Measurements from ENCODE around the gene SLFN13. TPM values are rescaled to one million over a fixed set of nuclear protein-coding genes. Genes with fewer than 3 reads are reported as not detected.

SLFN13 gene
- 10 to 100 TPM; 39.9 to 41.8 TPM for total RNA-seq

GRCh38 chr17:35448214-35448898 is at the start of gene SLFN13:
TSS of gene SLFN13 (minus strand) at chr17:35448766. CDS start at chr17:35445680, 3,086 bp downstream.
- intact Hi-C loops (cut with micrococcal nuclease) = loop anchor here (5.0 kb wide), 1 partner anchor 84 kb away; no protein-coding TSS in a partner anchor
- H3K36me3 Mint-ChIP-seq (ENCODE audit: low read depth) = peaks cover 4% of the 10 kb centered on the region
- peak; percentile 99 for DNase-seq

DNA sequence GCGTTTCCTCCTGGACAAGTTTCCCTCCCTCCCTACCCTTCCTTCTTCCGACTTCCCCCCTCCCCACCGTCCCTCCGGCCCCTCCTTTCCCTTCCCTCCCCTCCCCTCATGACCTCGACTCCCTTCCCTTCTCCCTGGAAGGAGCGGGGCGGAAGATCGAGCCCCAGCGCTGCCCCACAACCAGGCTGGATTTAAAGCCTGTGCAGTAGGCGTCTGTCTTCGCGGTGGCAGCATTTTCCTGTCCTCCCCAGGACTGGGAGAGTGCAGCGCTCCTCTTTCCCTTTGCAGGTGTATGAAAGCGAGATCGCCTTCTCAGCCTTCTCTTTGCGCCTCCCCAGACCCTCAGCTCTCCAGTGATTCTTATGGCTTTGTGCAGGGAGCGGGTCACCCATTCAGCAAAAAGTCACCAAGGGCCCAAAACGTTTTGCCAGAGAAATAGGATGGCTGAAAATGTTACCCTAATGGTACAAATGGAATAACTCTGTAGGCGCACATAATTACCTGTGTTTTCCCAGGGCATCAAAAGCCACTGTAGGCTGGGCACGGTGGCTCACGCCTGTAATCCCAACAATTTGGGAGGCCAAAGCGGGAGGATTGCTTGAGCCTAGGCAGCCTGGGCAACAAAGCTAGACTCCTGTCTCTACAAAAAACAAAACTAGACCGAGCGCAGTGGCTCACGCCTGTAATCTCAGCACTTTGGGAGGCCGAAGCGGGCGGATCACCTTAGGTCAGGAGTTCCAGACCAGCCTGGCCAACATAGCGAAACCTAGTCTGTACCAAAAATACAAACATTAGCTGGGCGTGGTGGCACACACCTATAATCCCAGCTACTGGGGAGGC is 48.1 kb upstream of the SLFN13 start:
- TF ChIP-seq, protein P1, sequence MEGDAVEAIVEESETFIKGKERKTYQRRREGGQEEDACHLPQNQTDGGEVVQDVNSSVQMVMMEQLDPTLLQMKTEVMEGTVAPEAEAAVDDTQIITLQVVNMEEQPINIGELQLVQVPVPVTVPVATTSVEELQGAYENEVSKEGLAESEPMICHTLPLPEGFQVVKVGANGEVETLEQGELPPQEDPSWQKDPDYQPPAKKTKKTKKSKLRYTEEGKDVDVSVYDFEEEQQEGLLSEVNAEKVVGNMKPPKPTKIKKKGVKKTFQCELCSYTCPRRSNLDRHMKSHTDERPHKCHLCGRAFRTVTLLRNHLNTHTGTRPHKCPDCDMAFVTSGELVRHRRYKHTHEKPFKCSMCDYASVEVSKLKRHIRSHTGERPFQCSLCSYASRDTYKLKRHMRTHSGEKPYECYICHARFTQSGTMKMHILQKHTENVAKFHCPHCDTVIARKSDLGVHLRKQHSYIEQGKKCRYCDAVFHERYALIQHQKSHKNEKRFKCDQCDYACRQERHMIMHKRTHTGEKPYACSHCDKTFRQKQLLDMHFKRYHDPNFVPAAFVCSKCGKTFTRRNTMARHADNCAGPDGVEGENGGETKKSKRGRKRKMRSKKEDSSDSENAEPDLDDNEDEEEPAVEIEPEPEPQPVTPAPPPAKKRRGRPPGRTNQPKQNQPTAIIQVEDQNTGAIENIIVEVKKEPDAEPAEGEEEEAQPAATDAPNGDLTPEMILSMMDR (IDR thresholded peaks at IDR 0.05) = no peak
- CTCF ChIA-PET = no interaction called here
- Mint-ChIP-seq H3K27ac (no peak overlapping the region), H3K4me1 (ENCODE audit: low read depth) (peaks cover 80% of the 10 kb centered on the region), H3K36me3 (ENCODE audit: low read depth) (peaks cover 46% of the 10 kb centered on the region), H3K9me3 (peaks cover 5% of the 10 kb centered on the region), H3K4me3 (peak overlapping the region; percentile 22), H3K27me3 (no peaks in the 10 kb centered on the region)
- DNase-seq (no peak), ATAC-seq (no peak)
- POLR2A ChIA-PET = interaction anchor here (3.1 kb wide), 1 partner anchor 9 kb away, joined by 18 read pairs; no protein-coding TSS in a partner anchor
- intact Hi-C loops (cut with micrococcal nuclease) = no loop called here

More at GRCh38 chr17:35448214-35448898, at the start of gene SLFN13:
- H3K9me3 Mint-ChIP-seq = no peaks in the 10 kb centered on the region
- H3K4me3 Mint-ChIP-seq = peak within 1 kb of the TSS; percentile 65
- H3K27me3 Mint-ChIP-seq = no peaks in the 10 kb centered on the region
- H3K4me1 Mint-ChIP-seq (ENCODE audit: low read depth) = peaks cover 24% of the 10 kb centered on the region
- CTCF ChIA-PET = interaction anchor here (0.7 to 1.7 kb wide), 8 partner anchors 9 to 136 kb away, joined by 3 to 5 read pairs (median 3); no protein-coding TSS in a partner anchor
- POLR2A ChIA-PET = interaction anchor here (0.6 to 2.8 kb wide), 12 partner anchors 15 to 207 kb away, joined by 3 to 20 read pairs (median 4); partner anchors contain the start of gene SLFN11
- TF ChIP-seq, protein P1 (IDR thresholded peaks at IDR 0.05) = no peak
- H3K27ac Mint-ChIP-seq = peak within 1 kb of the TSS; percentile 73
- ATAC-seq = peak; percentile 96

- Mint-ChIP-seq H3K36me3 (ENCODE audit: low read depth) (peaks cover 59% of the 10 kb centered on the region), H3K4me3 (no peak overlapping the region), H3K4me1 (ENCODE audit: low read depth) (peaks cover 65% of the 10 kb centered on the region), H3K27me3 (no peaks in the 10 kb centered on the region), H3K27ac (no peak overlapping the region), H3K9me3 (peaks cover 17% of the 10 kb centered on the region)
- ChIA-PET CTCF (no interaction called here), POLR2A (no interaction called here)
- intact Hi-C loops (cut with micrococcal nuclease) = no loop called here
- no peak for DNase-seq
- TF ChIP-seq, protein P1 (IDR thresholded peaks at IDR 0.05) = no peak
- ATAC-seq = no peak
Observed at GRCh38 chr17:35493040-35493439, 44.5 kb upstream of the SLFN13 start.

DNA sequence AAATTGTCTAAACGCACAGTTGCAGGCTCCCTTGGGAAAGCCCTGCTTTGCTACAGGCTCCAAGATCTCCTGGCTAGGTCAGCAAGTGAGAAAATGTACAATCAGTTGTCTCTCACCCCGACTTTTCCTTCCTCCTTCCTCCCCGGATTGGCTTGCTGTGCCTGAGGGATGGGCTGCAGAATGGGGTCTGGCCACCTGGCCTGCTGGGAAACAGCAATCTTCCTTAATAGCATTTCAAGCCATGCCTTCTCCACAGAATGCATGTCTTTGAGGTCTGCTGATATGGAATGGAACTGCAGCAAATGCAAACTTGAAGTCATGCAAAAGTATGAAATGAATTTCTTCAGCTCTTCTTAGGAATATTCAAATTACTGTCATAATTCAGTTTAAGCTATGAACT is 42.9 kb upstream of the SLFN13 start:
- POLR2A ChIA-PET = interaction anchor here (1.1 kb wide), 1 partner anchor 58 kb away, joined by 3 read pairs; no protein-coding TSS in a partner anchor
- Mint-ChIP-seq H3K36me3 (ENCODE audit: low read depth) (peaks cover 62% of the 10 kb centered on the region), H3K9me3 (peaks cover 17% of the 10 kb centered on the region), H3K27me3 (no peaks in the 10 kb centered on the region), H3K4me1 (ENCODE audit: low read depth) (peaks cover 66% of the 10 kb centered on the region), H3K27ac (no peak overlapping the region), H3K4me3 (no peak overlapping the region)
- ATAC-seq (no peak), DNase-seq (no peak)
- CTCF ChIA-PET = no interaction called here
- TF ChIP-seq, protein P1 (IDR thresholded peaks at IDR 0.05) = no peak
- intact Hi-C loops (cut with micrococcal nuclease) = no loop called here
